HG03469 (cell line): ENCODE results near the gene SLC44A4.

ENCODE experiments used
- ATAC-seq: cut with Tn5 transposase; IDR thresholded peaks from one replicate; pipeline ENCODE4 v1.9.1; 2021; ENCODE audit warnings: mild to moderate bottlenecking, moderate library complexity, moderate number of reproducible peaks; ENCODE audit not compliant: unreplicated experiment

SLC44A4 gene

GRCh38 chr6:31901415-31901952 lies 22.7 kb upstream of the SLC44A4 start:
- no peak for ATAC-seq

GRCh38 chr6:31900917-31901414 lies 22.2 kb upstream of the SLC44A4 start:
- no peak for ATAC-seq

DNA sequence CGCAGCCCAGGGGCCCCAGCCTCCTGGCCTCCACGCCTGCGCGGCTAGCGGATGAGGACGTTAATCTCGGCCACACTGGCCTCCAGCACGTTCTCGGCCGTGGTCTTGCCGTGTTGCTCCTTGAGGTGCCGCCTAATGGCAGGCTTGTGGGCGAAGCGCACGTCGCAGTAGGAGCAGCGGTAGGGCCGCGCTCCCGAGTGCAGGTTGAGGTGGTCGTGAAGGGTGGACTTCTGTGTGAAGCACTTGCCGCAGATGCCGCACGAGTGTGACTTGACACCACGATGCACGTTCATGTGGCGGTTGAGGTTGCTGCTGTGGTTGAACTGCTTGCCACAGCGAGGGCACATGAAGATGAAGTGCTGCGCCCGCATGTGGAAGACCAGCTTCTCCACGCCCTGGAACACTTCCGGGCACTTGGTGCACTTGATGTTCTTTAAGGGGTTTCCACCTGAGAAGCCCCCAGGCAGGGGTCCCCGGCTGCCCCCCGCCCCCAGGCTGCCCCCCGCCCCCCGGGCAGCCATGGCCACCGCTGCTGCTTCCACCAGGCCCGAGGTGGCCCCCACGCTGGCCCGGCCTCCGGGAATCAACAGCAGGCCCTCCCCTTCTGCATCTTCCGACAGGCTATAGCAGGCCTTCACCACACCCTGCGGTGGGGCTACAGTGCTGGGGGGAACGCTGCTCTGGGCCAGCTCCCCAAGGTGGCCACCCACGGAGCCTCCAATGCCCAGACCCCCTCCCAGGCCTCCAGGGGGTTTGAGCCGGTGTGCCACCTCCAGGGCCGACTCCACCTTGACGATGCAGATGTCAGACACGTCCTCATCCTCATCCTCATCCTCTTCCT lies 21.3 kb upstream of the SLC44A4 start:
- ATAC-seq, result no peak

DNA sequence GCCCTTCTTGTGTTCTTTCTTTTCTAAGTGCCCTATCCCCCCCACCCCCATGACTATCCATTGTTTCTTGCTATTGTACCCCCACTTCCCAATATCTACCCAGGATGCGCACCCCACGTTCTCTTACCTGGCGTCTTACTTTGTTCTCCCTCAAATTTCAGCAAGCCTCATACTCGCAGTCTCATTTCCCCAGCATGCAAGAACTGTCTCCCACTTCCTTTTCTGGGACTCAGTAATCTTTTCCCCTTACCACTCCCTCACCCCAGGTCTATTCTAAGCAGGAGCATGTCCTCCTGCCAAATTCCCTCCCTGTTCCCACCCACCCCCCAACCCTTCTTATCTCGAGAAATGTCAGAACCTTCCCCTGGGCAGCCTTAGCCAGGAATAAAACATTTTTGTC lies 20.4 kb upstream of the SLC44A4 start:
- no peak for ATAC-seq

DNA sequence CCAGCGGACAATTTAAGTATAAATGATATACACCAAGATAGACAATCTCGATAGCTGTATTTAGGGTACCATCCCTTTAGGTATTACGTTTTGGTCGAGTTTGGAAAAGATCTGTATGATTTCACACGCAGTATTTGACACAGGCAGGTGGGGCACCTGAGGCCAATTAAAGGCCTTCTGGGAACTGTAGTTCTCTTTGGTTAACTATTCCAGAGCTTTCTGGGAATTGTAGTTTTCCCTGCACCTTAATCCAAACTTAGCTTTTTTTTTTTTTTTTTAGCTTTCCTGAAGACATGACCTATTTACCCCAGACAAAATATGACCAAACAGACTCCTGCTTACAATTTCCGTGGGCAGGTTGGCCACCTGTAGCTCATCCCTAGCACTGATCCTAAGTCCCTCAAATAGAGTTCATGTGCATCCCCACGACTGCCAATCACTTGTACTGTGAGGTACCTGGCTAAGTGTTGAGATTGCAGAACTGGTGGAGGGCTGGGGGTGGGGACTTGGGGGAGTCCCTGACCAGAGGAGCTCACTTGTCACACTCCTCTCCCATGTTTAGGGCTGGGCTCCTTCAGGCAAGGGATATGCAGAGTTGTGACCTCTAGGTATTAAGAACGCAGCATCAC lies 19.7 kb upstream of the SLC44A4 start:
- no peak for ATAC-seq

GRCh38 chr6:31897612-31898382 lies 19.0 kb upstream of the SLC44A4 start, which contains the start of gene EHMT2:
EHMT2 (minus strand) TSS chr6:31897698; CDS start chr6:31897677, 21 bp downstream.
- no peak for ATAC-seq

DNA sequence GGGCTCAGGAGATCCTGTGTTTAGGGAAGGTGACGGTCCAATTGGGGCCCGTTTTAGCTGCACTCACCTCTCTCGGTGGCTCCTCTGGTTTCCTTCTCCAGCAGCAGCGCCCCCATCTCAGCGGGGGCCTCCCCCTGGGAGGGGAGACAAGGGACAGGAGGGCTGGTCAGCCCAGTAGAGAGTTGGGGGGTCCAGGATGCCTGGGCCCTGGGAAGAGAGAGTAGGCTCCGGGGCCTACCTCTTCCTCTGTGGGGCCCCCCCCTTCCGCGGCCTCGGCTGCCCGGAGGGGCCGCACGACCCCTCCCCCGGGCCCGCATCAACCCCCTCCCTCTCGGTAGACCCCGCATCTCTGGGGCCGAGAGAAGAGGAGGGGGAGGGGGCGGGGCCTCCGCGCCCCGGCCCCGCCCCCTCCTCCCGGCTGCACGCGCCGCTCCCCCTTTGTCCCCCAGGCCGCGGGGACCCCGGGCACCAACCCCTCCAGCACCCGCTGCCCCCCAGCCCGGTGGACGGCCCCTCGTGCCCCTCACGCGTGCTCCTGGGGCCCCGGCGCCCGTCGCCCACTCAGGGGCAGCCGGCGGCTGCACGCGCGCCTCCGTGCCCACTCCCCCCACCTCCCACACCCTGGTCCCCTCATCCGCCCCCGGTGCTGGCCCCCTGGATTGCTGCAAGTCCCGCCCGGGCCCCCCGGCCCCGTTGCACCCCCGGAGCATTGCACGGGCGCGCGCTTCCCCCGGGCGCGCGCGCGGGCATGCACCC lies 18.2 kb upstream of the SLC44A4 start:
- ATAC-seq, result no peak

GRCh38 chr6:31896493-31896855 lies 17.7 kb upstream of the SLC44A4 start:
- no peak for ATAC-seq

- no peak for ATAC-seq
Observed at GRCh38 chr6:31892821-31893220, 14.0 kb upstream of the SLC44A4 start.

GRCh38 chr6:31889331-31889972 lies 10.7 kb upstream of the SLC44A4 start:
- no peak for ATAC-seq

DNA sequence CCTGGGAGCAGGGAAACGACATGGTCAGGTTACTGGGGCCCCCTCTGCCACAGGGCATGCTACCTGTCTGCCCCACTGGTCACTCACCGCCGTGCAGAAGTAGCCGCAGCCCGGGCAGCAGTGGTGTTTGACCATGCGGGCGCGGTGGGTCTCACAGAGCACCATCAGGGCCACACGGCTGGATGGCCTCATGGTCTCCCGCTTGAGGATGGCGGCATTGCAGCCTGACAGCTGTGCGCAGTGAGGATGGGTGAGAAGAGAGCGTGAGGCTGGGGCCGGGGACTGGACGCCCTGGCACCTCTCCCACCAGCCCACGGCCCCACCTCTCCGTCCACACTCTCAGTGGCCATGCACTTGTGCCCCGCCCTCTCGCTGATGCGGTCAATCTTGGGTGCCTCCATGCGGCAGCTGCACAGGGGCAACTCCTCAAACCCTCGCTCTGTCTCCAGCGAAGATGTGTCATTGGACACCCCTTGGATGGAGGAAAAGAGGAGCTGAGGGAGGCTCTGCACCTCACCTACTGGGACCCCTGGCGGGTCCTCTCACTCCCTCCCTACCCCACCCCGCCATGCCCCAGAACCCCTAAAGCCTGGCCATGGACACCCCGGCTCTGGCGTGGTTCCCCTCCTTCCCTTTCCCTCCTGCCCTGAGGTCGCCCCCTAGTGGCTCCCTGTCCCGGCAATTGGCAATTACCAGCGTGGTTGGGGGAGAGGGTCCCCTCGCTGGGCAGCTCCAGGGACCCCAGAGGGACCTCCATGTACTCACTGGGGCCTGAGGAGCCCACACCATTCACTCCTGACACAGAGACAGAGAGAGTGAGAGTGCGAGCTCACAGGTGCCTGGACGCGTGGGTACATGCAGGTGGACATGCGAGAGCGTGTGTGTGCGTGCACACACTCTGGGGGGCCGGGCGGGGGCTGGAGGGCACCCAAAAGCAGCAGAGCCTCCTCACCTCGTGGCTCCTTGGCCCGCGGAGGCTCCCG lies 9.8 kb upstream of the SLC44A4 start:
- ATAC-seq, result no peak

- no peak for ATAC-seq
Observed at GRCh38 chr6:31887173-31888007, 8.6 kb upstream of the SLC44A4 start.

DNA sequence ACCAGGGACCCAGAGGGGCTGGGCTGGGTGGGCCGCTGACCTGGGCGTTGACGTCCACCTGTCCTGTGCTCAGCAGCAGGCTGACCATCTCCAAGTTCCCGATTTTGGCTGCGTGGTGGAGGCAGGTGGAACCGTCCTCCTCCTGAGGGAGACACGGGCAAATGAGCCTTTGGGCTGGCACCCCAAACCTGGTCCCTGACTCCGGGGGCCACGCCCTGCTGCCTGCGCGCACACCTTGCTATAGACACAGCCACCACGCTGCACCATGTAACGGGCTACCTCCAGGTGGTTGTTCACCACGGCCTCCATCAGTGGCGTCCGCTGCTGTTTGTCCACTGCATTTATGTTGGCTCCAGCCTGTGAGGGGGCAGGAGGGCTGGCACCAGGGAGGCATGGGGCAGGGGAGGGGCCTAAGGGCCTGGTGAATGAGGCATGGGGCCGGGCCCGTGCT lies 7.8 kb upstream of the SLC44A4 start:
- no peak for ATAC-seq

DNA sequence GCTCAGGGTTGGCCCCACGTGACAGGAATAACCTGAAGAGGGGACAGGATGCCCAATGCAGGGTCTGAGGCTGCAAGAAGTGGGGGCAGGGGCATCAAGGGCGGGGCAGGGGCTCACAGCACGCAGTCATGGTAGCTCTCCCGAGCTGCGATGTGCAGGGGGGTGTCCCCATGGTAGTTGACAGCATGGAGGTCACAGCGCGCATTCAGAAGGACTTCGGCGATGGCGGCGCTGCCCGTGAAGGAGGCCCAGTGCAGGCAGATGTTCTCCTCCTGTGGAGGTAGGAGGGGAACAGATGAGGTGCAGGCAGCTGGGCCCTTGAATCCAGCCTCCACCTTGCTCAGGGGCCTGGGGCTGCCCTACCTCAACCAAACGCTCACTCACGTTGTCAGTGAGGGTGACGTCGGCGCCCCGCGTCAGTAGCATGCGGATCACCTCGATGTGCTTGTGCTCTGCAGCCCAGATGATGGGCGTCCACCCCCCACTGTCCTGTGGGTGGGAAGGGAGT lies 5.8 kb upstream of the SLC44A4 start:
- no peak for ATAC-seq

DNA sequence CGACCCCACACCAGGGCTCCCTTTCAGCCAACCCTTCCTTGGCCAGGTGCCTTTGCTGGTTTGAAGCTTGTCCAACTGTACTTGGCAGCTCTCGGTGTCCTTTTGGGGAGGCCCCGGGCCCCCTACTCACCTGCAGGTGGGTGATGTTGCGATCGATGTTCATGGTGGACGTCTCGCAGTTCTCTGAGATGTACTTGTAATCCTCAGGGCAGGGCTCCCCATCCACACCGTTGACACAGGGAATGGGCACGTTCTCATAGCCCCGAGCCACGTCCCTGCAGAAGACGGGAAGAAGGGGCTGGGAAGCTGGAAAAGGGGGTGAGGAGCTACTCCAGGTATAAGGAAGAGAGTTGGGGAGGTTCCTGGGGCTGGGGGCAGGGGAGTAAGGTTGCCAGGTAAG lies 4.9 kb upstream of the SLC44A4 start:
- no peak for ATAC-seq

DNA sequence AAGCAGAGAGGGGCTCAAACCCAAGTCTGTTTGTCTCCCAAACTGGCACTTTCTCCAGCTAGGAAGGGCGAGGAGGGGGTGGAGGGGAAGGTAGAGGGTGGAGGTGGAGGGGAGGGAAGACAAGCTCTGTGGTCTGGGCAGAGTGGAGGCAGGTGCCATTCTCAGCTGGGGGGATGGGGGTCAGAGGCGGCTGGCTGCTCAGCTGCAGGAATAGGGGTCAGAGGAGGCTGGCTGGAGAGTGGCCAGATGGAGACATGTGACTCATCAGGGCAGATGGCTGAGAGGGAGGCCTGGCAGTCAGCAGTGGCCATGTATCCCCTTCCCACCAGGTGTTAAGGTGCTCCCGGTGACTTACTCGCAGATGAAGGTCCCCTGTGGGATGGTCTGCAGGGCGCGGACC lies 3.5 kb upstream of the SLC44A4 start:
- no peak for ATAC-seq

DNA sequence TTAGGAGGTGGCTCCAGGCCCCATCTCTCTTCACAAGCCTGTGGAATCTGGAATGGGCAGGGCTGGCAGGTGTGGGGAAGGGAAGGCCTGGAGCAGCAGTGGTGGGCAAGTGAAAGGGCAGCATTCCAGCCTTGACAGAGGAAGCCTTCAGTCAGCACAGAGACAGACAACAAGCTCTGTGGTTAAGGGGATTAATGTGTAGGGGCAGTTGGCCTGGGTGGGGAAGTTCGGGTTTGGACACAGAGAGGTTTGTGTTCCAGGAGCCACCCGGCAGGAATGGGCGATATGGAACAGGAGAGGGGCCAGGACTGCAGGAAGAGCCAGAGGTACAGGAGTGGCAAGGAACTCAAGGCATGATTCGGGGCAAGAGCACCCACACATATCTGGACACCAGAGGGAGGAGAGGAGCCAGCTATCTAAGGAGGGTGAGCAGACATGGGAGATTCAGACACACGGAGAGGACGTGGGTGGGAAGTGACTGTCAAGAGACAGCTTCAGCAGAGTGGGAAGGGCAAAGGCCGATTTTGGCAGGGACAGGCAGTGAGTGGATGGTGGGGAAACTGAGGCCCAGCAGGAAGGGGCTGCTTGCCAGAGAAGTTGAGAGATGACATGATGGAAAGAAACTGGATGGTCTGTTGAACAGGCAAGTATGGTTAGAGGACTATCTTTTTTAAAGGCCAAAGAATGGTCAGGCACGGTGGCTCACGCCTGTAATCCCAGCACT lies 2.5 kb upstream of the SLC44A4 start:
- no peak for ATAC-seq
